ENCODE data around the gene MTPN.

GRCh38 chr7:135920478-135920877, 56.7 kb downstream of the MTPN start:
- TF ChIP-seq CTCF (IDR thresholded peaks at IDR 0.05; ENCODE audit: low read depth, low read length) (no peak), POLR2A (IDR thresholded peaks at IDR 0.05; ENCODE audit: extremely low read depth, insufficient read length) (no peak)
